Progenitor cell of endocrine pancreas (in vitro differentiated cells): Measurements from ENCODE around the gene C16orf78. TPM values are rescaled to one million over a fixed set of nuclear protein-coding genes. Genes with fewer than 3 reads are reported as not detected.

Source experiments
- DNase-seq: peaks from one replicate; pipeline ENCODE4 v3.0.0; 2021; ENCODE audit warnings: low spot score; ENCODE audit not compliant: unreplicated experiment
- H3K27ac Mint-ChIP-seq: 2 replicates; pipeline ENCODE4 v1.8.0; 2021; ENCODE audit warnings: mild to moderate bottlenecking, moderate library complexity, mixed read lengths
- H3K27me3 Mint-ChIP-seq: 2 replicates; pipeline ENCODE4 v1.8.0; 2021; ENCODE audit warnings: mixed read lengths
- H3K36me3 Mint-ChIP-seq: 2 replicates; pipeline ENCODE4 v1.8.0; 2022; ENCODE audit warnings: mixed read lengths; ENCODE audit not compliant: insufficient read depth
- H3K4me1 Mint-ChIP-seq: 2 replicates; pipeline ENCODE4 v1.8.0; 2021; ENCODE audit warnings: low read depth, mixed read lengths
- H3K4me3 Mint-ChIP-seq: 2 replicates; pipeline ENCODE4 v1.8.0; 2021; ENCODE audit warnings: low read depth, mild to moderate bottlenecking, moderate library complexity, mixed read lengths
- H3K9me3 Mint-ChIP-seq: 2 replicates; pipeline ENCODE4 v1.8.0; 2021; ENCODE audit warnings: low read depth, mixed read lengths
- total RNA-seq: library from RNA; stranded (reverse); gene quantifications from 2 replicates; pipeline ENCODE4 v1.2.1, GENCODE V29; 2021
- TF ChIP-seq, protein P1 (sequence below): fragments of 200-600 bp; sonication (generic); IDR thresholded peaks from one replicate; pipeline ENCODE4 v1.5.0; 2021; ENCODE audit warnings: antibody characterized with exemption, mild to moderate bottlenecking; ENCODE audit not compliant: unreplicated experiment

C16orf78 gene
- total RNA-seq, 1 donor from 2014 or later, result not detected

DNA sequence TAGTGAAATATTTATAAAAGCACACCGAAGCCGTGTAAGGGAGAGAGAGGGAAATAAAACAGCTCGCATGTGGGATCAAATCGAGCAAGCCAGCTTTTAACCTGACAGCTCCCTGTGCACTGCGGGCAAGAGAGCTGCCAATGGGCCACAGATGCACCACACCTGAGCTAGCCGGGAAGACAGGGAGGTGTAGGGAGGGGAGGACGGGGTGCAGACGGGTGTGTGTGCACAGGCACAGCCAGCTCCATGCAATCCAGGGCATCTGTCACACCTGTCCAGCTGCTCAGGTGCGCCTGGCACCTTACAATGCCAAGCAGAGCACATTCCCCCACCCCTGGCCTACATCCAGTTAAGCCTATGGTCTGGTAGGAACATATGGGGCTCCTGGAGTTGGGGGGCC, 70.0 kb downstream of the C16orf78 start:
- DNase-seq, result no peak
- Mint-ChIP-seq H3K4me1 (peaks cover 7% of the 10 kb centered on the region), H3K9me3 (no peaks in the 10 kb centered on the region), H3K36me3 (no peaks in the 10 kb centered on the region), H3K27me3 (peaks cover 35% of the 10 kb centered on the region), H3K27ac (no peak overlapping the region), H3K4me3 (no peak overlapping the region)
- TF ChIP-seq, protein P1, sequence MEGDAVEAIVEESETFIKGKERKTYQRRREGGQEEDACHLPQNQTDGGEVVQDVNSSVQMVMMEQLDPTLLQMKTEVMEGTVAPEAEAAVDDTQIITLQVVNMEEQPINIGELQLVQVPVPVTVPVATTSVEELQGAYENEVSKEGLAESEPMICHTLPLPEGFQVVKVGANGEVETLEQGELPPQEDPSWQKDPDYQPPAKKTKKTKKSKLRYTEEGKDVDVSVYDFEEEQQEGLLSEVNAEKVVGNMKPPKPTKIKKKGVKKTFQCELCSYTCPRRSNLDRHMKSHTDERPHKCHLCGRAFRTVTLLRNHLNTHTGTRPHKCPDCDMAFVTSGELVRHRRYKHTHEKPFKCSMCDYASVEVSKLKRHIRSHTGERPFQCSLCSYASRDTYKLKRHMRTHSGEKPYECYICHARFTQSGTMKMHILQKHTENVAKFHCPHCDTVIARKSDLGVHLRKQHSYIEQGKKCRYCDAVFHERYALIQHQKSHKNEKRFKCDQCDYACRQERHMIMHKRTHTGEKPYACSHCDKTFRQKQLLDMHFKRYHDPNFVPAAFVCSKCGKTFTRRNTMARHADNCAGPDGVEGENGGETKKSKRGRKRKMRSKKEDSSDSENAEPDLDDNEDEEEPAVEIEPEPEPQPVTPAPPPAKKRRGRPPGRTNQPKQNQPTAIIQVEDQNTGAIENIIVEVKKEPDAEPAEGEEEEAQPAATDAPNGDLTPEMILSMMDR, result no peak

DNA sequence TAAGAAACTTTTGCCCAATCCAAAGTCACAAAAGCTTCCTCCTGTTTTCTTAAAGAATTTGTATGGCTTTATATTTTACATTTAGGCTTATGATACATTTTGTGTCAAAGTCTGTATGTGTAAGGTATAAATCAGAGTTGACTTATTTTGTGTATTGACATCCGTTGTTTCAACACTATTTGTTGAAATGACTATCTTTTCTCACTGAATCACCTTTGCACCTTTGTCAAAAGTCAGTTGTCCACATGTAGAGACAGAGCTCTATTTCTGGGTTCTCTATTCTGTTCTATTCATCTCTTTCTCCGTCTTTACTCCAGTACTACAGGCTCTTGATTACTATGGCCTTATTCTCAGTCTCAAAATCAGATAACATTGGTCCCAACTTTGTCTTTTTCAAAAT, 73.2 kb downstream of the C16orf78 start:
- TF ChIP-seq, protein P1, result no peak
- H3K27me3 Mint-ChIP-seq, result peaks cover 38% of the 10 kb centered on the region
- DNase-seq, result no peak
- H3K36me3 Mint-ChIP-seq, result no peaks in the 10 kb centered on the region
- no peaks in the 10 kb centered on the region for H3K9me3 Mint-ChIP-seq
- H3K4me3 Mint-ChIP-seq, result no peak overlapping the region
- H3K27ac Mint-ChIP-seq, result no peak overlapping the region
- peaks cover 5% of the 10 kb centered on the region for H3K4me1 Mint-ChIP-seq

Other genes with a start within 250 kb of the C16orf78 start
- 0.31 and 0.62 TPM in 2 replicates for gene CBLN1, start 92.0 kb upstream of the C16orf78 start, total RNA-seq